Activated T-cell treated with anti-CD3 and anti-CD28 coated beads, Interleukin-2, amount 50 U/mL, for 4 hours (primary cell): ENCODE data around the gene CTCF. TPM values are rescaled to one million over a fixed set of nuclear protein-coding genes. Genes with fewer than 3 reads are reported as not detected.
A peak's percentile ranks its signal among the peaks of the same experiment; 100 is the strongest.
"Not testable (repeated sequence)": the region's sequence is repeated elsewhere in the genome, so short reads cannot be mapped to it uniquely, and the experiment has no call there.

ENCODE experiments used
- ATAC-seq, 2 donors: fragments of 200-7000 bp; cut with Tn5 transposase; one replicate each; pipeline ENCODE4 v1.10.0; 2021
- DNase-seq: peaks from one replicate; pipeline ENCODE4 v3.0.0-alpha.2; 2020
- H3K27me3 Mint-ChIP-seq: one replicate; pipeline ENCODE4 v1.8.0; 2021; ENCODE audit warnings: low read depth, mixed read lengths
- H3K36me3 Mint-ChIP-seq: one replicate; pipeline ENCODE4 v1.8.0; 2022; ENCODE audit warnings: mixed read lengths; ENCODE audit not compliant: insufficient read depth
- H3K4me1 Mint-ChIP-seq: one replicate; pipeline ENCODE4 v1.8.0; 2021; ENCODE audit warnings: low read depth, mixed read lengths
- H3K4me3 Mint-ChIP-seq: one replicate; pipeline ENCODE4 v1.8.0; 2021; ENCODE audit warnings: mild to moderate bottlenecking, moderate library complexity, mixed read lengths
- H3K9me3 Mint-ChIP-seq: one replicate; pipeline ENCODE4 v1.8.0; 2021; ENCODE audit warnings: mixed read lengths
- total RNA-seq, 3 donors: library from RNA; stranded (reverse); gene quantifications; one replicate each; pipeline ENCODE4 v1.2.1, GENCODE V29; 2021

CTCF gene
- total RNA-seq = 10 to 100 TPM; 53.7 to 59.3 (median 54.0) TPM

GRCh38 chr16:67562526-67562917 lies at the start of gene CTCF:
Gene CTCF (plus strand): TSS chr16:67562526. CDS start chr16:67610833, 48,307 bp downstream.
- Mint-ChIP-seq H3K36me3 (no peaks in the 10 kb centered on the region), H3K9me3 (no peaks in the 10 kb centered on the region), H3K4me1 (peaks cover 44% of the 10 kb centered on the region), H3K27me3 (no peaks in the 10 kb centered on the region), H3K4me3 (peak within 1 kb of the TSS; percentile 85)
- ATAC-seq (peak; percentile 73 to 74), DNase-seq (peak; percentile 80)

- H3K9me3 Mint-ChIP-seq, ATAC-seq, H3K4me3 Mint-ChIP-seq, DNase-seq, H3K36me3 Mint-ChIP-seq, H3K27me3 Mint-ChIP-seq: not testable (repeated sequence)
- peaks cover 20% of the 10 kb centered on the region for H3K4me1 Mint-ChIP-seq
Measured at GRCh38 chr16:67513892-67514291, 48.4 kb upstream of the CTCF start.

GRCh38 chr16:67514382-67514828 lies 47.9 kb upstream of the CTCF start:
- Mint-ChIP-seq H3K27me3 (no peaks in the 10 kb centered on the region), H3K4me1 (peaks cover 18% of the 10 kb centered on the region), H3K4me3 (no peak overlapping the region), H3K36me3 (no peaks in the 10 kb centered on the region), H3K9me3 (no peaks in the 10 kb centered on the region)
- ATAC-seq (peak; percentile 88 to 94), DNase-seq (peak; percentile 76)

GRCh38 chr16:67516296-67517154 lies 45.8 kb upstream of the CTCF start:
- H3K27me3 Mint-ChIP-seq = no peaks in the 10 kb centered on the region
- DNase-seq = no peak
- no peak overlapping the region for H3K4me3 Mint-ChIP-seq
- peaks cover 28% of the 10 kb centered on the region for H3K4me1 Mint-ChIP-seq
- ATAC-seq = no peak
- no peaks in the 10 kb centered on the region for H3K9me3 Mint-ChIP-seq
- no peaks in the 10 kb centered on the region for H3K36me3 Mint-ChIP-seq

- no peak for DNase-seq
- no peaks in the 10 kb centered on the region for H3K9me3 Mint-ChIP-seq
- no peak for ATAC-seq
Measured at GRCh38 chr16:67517155-67517445, 45.2 kb upstream of the CTCF start.

GRCh38 chr16:67517661-67518423 lies 44.5 kb upstream of the CTCF start:
- peaks cover 31% of the 10 kb centered on the region for H3K4me1 Mint-ChIP-seq
- ATAC-seq (no peak), DNase-seq (no peak)
- no peak overlapping the region for H3K4me3 Mint-ChIP-seq
- H3K27me3 Mint-ChIP-seq = no peaks in the 10 kb centered on the region
- H3K36me3 Mint-ChIP-seq = no peaks in the 10 kb centered on the region
- H3K9me3 Mint-ChIP-seq = no peaks in the 10 kb centered on the region

More at GRCh38 chr16:67517155-67517445, 45.2 kb upstream of the CTCF start:
- Mint-ChIP-seq H3K36me3 (no peaks in the 10 kb centered on the region), H3K27me3 (no peaks in the 10 kb centered on the region), H3K4me1 (peaks cover 31% of the 10 kb centered on the region), H3K4me3 (no peak overlapping the region)

- Mint-ChIP-seq H3K9me3 (no peaks in the 10 kb centered on the region), H3K27me3 (no peaks in the 10 kb centered on the region), H3K4me3 (no peak overlapping the region), H3K4me1 (peaks cover 31% of the 10 kb centered on the region), H3K36me3 (no peaks in the 10 kb centered on the region)
- DNase-seq (no peak), ATAC-seq (no peak)
Measured at GRCh38 chr16:67518676-67519075, 43.6 kb upstream of the CTCF start.

- Mint-ChIP-seq H3K27me3 (no peaks in the 10 kb centered on the region), H3K4me3 (no peak overlapping the region), H3K36me3 (no peaks in the 10 kb centered on the region), H3K4me1 (peaks cover 31% of the 10 kb centered on the region), H3K9me3 (no peaks in the 10 kb centered on the region)
- ATAC-seq (no peak), DNase-seq (no peak)
Measured at GRCh38 chr16:67519242-67519641, 43.1 kb upstream of the CTCF start.

GRCh38 chr16:67521095-67521804 lies 41.1 kb upstream of the CTCF start:
- Mint-ChIP-seq H3K27me3 (no peaks in the 10 kb centered on the region), H3K9me3 (no peaks in the 10 kb centered on the region), H3K4me1 (peaks cover 27% of the 10 kb centered on the region), H3K4me3 (peak overlapping the region; percentile 89), H3K36me3 (no peaks in the 10 kb centered on the region)
- DNase-seq (peak; percentile 98), ATAC-seq (peak; percentile 92 to 94)

GRCh38 chr16:67525176-67525860 lies 37.0 kb upstream of the CTCF start:
- no peak for ATAC-seq
- Mint-ChIP-seq H3K9me3 (no peaks in the 10 kb centered on the region), H3K4me1 (peaks cover 22% of the 10 kb centered on the region), H3K4me3 (no peak overlapping the region), H3K36me3 (no peaks in the 10 kb centered on the region), H3K27me3 (peaks cover 4% of the 10 kb centered on the region)
- no peak for DNase-seq

- no peak for ATAC-seq
- Mint-ChIP-seq H3K4me3 (no peak overlapping the region), H3K4me1 (peaks cover 25% of the 10 kb centered on the region), H3K27me3 (peaks cover 10% of the 10 kb centered on the region), H3K36me3 (no peaks in the 10 kb centered on the region), H3K9me3 (no peaks in the 10 kb centered on the region)
- no peak for DNase-seq
Measured at GRCh38 chr16:67526149-67526791, 36.1 kb upstream of the CTCF start.

- DNase-seq = peak; percentile 30
- Mint-ChIP-seq H3K36me3 (no peaks in the 10 kb centered on the region), H3K4me1 (peaks cover 26% of the 10 kb centered on the region), H3K9me3 (no peaks in the 10 kb centered on the region), H3K4me3 (peak within 1 kb of the TSS; percentile 77), H3K27me3 (peaks cover 10% of the 10 kb centered on the region)
- ATAC-seq = peak; percentile 79 to 80
Measured at GRCh38 chr16:67528222-67528869, 34.0 kb upstream of the CTCF start, which contains the start of gene RIPOR1. Gene RIPOR1 (plus strand): TSS chr16:67528829. CDS start chr16:67538447, 9,618 bp downstream.
